Stimulated activated CD4-positive, alpha-beta T cell treated with anti-CD3 and anti-CD28 coated beads, Interleukin-15, amount 100 ng/mL, for 24 hours (primary cell): Measurements from ENCODE around the gene CLCA4.

Experiments used
- DNase-seq: peaks from one replicate; pipeline ENCODE4 v3.0.0-alpha.2; 2020

CLCA4 gene

DNA sequence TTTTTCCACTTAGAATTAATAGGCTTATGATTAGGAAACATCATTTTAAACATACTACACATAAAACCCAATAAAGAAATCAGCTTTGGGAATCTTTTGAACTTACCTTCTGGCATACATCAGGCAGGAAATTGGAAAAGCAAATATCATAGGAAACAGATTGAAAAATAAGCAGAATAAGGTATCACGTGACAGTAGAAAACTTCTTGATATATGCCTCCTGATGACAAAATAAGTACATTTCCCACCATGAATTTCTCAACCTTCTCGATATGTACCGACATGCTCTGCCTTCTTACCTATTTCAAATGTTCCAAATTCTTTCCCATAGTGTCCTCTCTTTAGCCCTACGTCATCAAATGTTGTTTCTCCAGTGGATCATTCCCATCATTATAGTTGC, 72.4 kb downstream of the CLCA4 start:
- DNase-seq = no peak

DNA sequence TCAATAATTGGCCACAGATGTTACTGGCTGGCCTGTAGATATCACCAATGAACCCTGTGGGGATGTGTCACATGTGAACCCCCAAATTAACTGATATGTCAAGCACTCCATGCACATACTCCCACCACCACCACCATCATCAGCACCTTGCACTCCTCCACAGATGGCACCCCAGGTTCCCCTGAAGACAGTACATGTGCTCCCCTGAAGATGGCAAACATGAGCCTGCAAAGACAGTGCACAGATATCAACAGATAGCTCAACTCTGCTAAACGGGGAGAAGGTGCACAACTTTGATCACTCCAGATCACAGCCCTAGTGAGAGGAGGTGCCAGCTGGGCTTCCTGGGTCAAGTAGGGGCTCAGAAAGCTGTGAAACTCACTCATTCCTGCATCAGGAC, 74.4 kb downstream of the CLCA4 start:
- DNase-seq = no peak
